Gastrocnemius medialis (tissue), 4 donors: ENCODE measurements around the gene SLC4A3. TPM values are rescaled to one million over a fixed set of nuclear protein-coding genes. Genes with fewer than 3 reads are reported as not detected.

ENCODE experiments used
- ATAC-seq, 2 donors: fragments of 150-250 bp; one replicate each; pipeline ENCODE4 v1.9.1; 2016
- DNase-seq, 2 donors: peaks; one replicate each; pipeline ENCODE4 v3.0.0-alpha.2; 2019
- H3K27ac ChIP-seq, 4 donors: fragments of 200-600 bp; sonication (generic); 1 replicate in 1 of 4; 2 replicates in 3 of 4; pipeline ENCODE4 v1.5.1; 2016 to 2018; ENCODE audit warnings: mild to moderate bottlenecking in 2 of 4, moderate library complexity in 1 of 4
- H3K27me3 ChIP-seq, 3 donors: fragments of 200-600 bp; sonication (generic) in 2 of 3; 1 replicate in 1 of 3; 2 replicates in 2 of 3; pipeline versions ENCODE4 v1.5.1 to v1.6.0; 2016 to 2019; ENCODE audit warnings: mild to moderate bottlenecking in 1 of 3, moderate library complexity in 1 of 3
- H3K36me3 ChIP-seq, 2 donors: fragments of 200-600 bp; sonication (generic) in 1 of 2; one replicate each; pipeline ENCODE4 v1.5.1; 2017 to 2018
- H3K4me1 ChIP-seq, 2 donors: fragments of 200-600 bp; sonication (generic) in 1 of 2; one replicate each; pipeline ENCODE4 v1.5.1; 2016 to 2017; ENCODE audit warnings: mild to moderate bottlenecking in 2 of 2
- H3K4me3 ChIP-seq, 4 donors: fragments of 200-600 bp; sonication (generic) in 3 of 4; 1 replicate in 1 of 4; 2 replicates in 3 of 4; pipeline ENCODE4 v1.5.1; 2016 to 2019; ENCODE audit warnings: mild to moderate bottlenecking in 2 of 4
- H3K9me3 ChIP-seq, 3 donors: fragments of 200-600 bp; sonication (generic) in 2 of 3; 1 replicate in 1 of 3; 2 replicates in 2 of 3; pipeline ENCODE4 v1.5.1; 2016 to 2019
- CTCF ChIP-seq, 5 experiments: fragments of 450-650 bp in 3 of 5; fragments of 200-600 bp in 2 of 5; sonication (generic) in 2 of 5; IDR thresholded peaks in 4 of 5; conservative IDR thresholded peaks in 1 of 5; 1 replicate in 4 of 5; 2 replicates in 1 of 5; pipeline ENCODE4 v1.5.1; 2016 to 2019; ENCODE audit warnings: antibody characterized with exemption in 5 of 5, mild to moderate bottlenecking in 3 of 5, moderate library complexity in 3 of 5
- POLR2A ChIP-seq, 2 donors: fragments of 450-650 bp; IDR thresholded peaks; one replicate each; pipeline ENCODE4 v1.6.1; 2017; ENCODE audit warnings: antibody characterized with exemption in 2 of 2, mild to moderate bottlenecking in 2 of 2, moderate library complexity in 2 of 2
- in situ Hi-C, 4 donors: fragments of 200-750 bp; cut with MboI; loops; one replicate each; pipeline versions ENCODE4 v1.15.0 to v1.8.0; 2017; ENCODE audit warnings: low sequenced_read_pairs in 4 of 4
- intact Hi-C: fragments of 100-400 bp; cut with DNase I; formaldehyde crosslinking; loops from one replicate; pipeline ENCODE4 v1.15.1; 2023; ENCODE audit warnings: low total_unique reads
- total RNA-seq, 4 donors: library from RNA; depleted of rRNA; stranded (reverse); fragments of >200 nt; gene quantifications; one replicate each; pipeline versions ENCODE4 v1.1.0 to v1.2.3, GENCODE V29; 2016

Gene SLC4A3
- total RNA-seq, 4 donors from 2014 or later, result 0.25 to 0.35 (median 0.29) TPM; not detected in 1

- peak overlapping the region in 3 of 4 donors; percentile 3 to 7 (median 4) for H3K4me3 ChIP-seq
- intact Hi-C loops (loop anchor here (5.0 kb wide), 1 partner anchor 243 kb away; no protein-coding TSS in a partner anchor), in situ Hi-C loops (loop anchor here in 1 of 4 donors (10.0 kb wide), 1 partner anchor 110 kb away; no protein-coding TSS in a partner anchor)
- no peak for TF ChIP-seq POLR2A (IDR thresholded peaks at IDR 0.05)
- no peak for TF ChIP-seq CTCF (IDR thresholded peaks at IDR 0.05 in 4 of 5, conservative IDR thresholded peaks at IDR 0.05 in 1 of 5)
- no peaks in the 10 kb centered on the region for H3K9me3 ChIP-seq
- H3K27me3 ChIP-seq, result no peaks in the 10 kb centered on the region
- H3K4me1 ChIP-seq, result peaks cover 27 to 40% of the 10 kb centered on the region in 2 donors
- DNase-seq (peak; percentile 48 to 50), ATAC-seq (peak; percentile 52 to 76)
- H3K36me3 ChIP-seq, result no peaks in the 10 kb centered on the region
- peak overlapping the region; percentile 68 to 87 (median 82) for H3K27ac ChIP-seq
Observed at GRCh38 chr2:219644801-219645480, 17.5 kb downstream of the SLC4A3 start.

- Histone ChIP-seq H3K27me3 (no peaks in the 10 kb centered on the region), H3K27ac (peak overlapping the region; percentile 68 to 87 (median 82)), H3K4me1 (peaks cover 27 to 40% of the 10 kb centered on the region in 2 donors), H3K36me3 (no peaks in the 10 kb centered on the region), H3K4me3 (no peak overlapping the region), H3K9me3 (no peaks in the 10 kb centered on the region)
- DNase-seq (no peak), ATAC-seq (no peak)
- in situ Hi-C loops (loop anchor here in 1 of 4 donors (10.0 kb wide), 1 partner anchor 111 kb away; no protein-coding TSS in a partner anchor), intact Hi-C loops (no loop called here)
- TF ChIP-seq POLR2A (IDR thresholded peaks at IDR 0.05), result no peak
- TF ChIP-seq CTCF (IDR thresholded peaks at IDR 0.05 in 4 of 5, conservative IDR thresholded peaks at IDR 0.05 in 1 of 5), result no peak
Observed at GRCh38 chr2:219645631-219646527, 18.4 kb downstream of the SLC4A3 start.

- intact Hi-C loops (no loop called here), in situ Hi-C loops (loop anchor here in 1 of 4 donors (10.0 kb wide), 1 partner anchor 113 kb away; no protein-coding TSS in a partner anchor)
- Histone ChIP-seq H3K27ac (no peak overlapping the region), H3K27me3 (no peaks in the 10 kb centered on the region), H3K4me3 (no peak overlapping the region), H3K9me3 (no peaks in the 10 kb centered on the region), H3K4me1 (peaks cover 21 to 28% of the 10 kb centered on the region in 2 donors), H3K36me3 (no peaks in the 10 kb centered on the region)
- DNase-seq (no peak), ATAC-seq (no peak)
- no peak for TF ChIP-seq POLR2A (IDR thresholded peaks at IDR 0.05)
- TF ChIP-seq CTCF (IDR thresholded peaks at IDR 0.05 in 4 of 5, conservative IDR thresholded peaks at IDR 0.05 in 1 of 5), result no peak
Observed at GRCh38 chr2:219648176-219648575, 20.7 kb downstream of the SLC4A3 start.

GRCh38 chr2:219648963-219649362, 21.5 kb downstream of the SLC4A3 start:
- Histone ChIP-seq H3K4me3 (no peak overlapping the region), H3K4me1 (peaks cover 21% of the 10 kb centered on the region in 2 donors), H3K9me3 (no peaks in the 10 kb centered on the region), H3K27ac (no peak overlapping the region), H3K36me3 (no peaks in the 10 kb centered on the region), H3K27me3 (no peaks in the 10 kb centered on the region)
- no peak for DNase-seq
- no peak for TF ChIP-seq CTCF (IDR thresholded peaks at IDR 0.05 in 4 of 5, conservative IDR thresholded peaks at IDR 0.05 in 1 of 5)
- TF ChIP-seq POLR2A (IDR thresholded peaks at IDR 0.05), result no peak
- no peak for ATAC-seq
- in situ Hi-C loops, result loop anchor here in 1 of 4 donors (10.0 kb wide), 1 partner anchor 114 kb away; no protein-coding TSS in a partner anchor
- intact Hi-C loops, result no loop called here
